ENCODE results near the gene PACS2.
A peak's percentile ranks its signal among the peaks of the same experiment; 100 is the strongest.

PACS2 gene

DNA sequence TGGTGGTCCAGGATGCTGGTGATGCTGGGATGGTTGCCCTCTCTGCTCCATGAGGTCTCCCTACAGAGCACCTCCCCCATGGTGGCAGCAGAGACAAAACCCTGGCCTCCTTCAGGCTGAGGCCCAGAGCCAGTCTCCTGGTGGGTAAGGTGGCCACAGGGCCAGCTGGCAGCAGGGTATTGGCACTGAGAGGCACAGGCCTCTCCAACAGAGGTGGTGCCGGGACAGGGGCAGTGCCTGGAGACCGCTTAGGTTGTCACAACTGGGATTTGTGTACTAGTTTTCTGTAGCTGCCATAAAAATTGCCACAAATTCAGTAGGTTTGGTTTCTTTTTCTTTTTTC lies 99.0 kb downstream of the PACS2 start:
- DNase-seq (ENCODE audit: low read depth), result no peak
- TF ChIP-seq, protein P1, sequence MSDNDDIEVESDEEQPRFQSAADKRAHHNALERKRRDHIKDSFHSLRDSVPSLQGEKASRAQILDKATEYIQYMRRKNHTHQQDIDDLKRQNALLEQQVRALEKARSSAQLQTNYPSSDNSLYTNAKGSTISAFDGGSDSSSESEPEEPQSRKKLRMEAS (IDR thresholded peaks at IDR 0.05; ENCODE audit: low read depth, low read length), result no peak
- TF ChIP-seq, protein P2, sequence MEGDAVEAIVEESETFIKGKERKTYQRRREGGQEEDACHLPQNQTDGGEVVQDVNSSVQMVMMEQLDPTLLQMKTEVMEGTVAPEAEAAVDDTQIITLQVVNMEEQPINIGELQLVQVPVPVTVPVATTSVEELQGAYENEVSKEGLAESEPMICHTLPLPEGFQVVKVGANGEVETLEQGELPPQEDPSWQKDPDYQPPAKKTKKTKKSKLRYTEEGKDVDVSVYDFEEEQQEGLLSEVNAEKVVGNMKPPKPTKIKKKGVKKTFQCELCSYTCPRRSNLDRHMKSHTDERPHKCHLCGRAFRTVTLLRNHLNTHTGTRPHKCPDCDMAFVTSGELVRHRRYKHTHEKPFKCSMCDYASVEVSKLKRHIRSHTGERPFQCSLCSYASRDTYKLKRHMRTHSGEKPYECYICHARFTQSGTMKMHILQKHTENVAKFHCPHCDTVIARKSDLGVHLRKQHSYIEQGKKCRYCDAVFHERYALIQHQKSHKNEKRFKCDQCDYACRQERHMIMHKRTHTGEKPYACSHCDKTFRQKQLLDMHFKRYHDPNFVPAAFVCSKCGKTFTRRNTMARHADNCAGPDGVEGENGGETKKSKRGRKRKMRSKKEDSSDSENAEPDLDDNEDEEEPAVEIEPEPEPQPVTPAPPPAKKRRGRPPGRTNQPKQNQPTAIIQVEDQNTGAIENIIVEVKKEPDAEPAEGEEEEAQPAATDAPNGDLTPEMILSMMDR (IDR thresholded peaks at IDR 0.05; ENCODE audit: low read depth, low read length), result no peak
- TF ChIP-seq POLR2A (IDR thresholded peaks at IDR 0.05; ENCODE audit: extremely low read depth, insufficient read length) (no peak), MYC (IDR thresholded peaks at IDR 0.05; ENCODE audit: low read depth, low read length) (no peak)
- no peak overlapping the region for H3K4me3 ChIP-seq (ENCODE audit: low read depth, low read length)

DNA sequence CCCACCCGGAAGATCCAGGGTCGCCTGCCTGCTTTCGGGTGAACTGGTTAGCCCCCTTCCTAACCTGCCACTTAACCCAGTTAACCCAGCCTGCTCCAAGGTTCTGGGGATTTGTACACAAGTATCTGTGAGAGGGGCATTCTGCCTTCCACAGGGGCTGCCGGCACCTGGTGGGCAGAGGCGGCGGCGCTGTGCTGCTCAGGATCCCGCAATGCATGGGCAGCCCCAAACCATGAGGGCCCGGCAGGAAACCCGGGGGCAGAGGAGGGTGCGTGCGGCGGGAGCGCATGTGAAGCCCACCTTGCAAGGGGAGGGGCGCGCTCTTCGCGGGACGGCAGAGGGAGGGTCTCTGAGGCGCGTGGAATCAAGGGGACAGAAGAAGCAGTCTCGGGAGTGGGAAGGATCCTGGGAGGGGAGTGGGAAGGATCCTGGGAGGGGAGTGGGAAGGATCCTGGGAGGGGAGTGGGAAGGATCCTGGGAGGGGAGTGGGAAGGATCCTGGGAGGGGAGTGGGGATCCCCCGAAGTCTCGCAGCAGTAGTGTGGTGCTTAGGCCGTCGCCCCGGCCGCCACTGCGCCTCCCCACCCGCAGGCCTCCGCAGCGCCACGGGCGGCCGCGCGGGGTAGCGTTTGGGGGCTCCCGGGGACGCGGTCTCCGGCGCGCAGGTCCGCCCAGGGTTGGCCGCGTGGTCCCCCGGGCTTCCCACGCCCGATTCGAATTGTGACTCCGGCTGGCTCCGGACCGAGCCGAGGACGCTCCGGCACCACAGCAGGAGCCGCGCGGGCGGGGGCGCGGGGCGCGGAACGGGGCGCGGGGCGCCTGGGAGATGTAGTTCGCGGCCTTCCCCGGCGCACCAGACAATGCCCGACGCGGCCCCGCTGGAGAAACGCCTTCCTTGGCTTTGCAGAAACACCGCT lies 100.2 kb downstream of the PACS2 start:
- TF ChIP-seq, protein P2 (IDR thresholded peaks at IDR 0.05; ENCODE audit: low read depth, low read length), result peak; percentile 43
- TF ChIP-seq, protein P1 (IDR thresholded peaks at IDR 0.05; ENCODE audit: low read depth, low read length), result peak; percentile 48
- TF ChIP-seq POLR2A (IDR thresholded peaks at IDR 0.05; ENCODE audit: extremely low read depth, insufficient read length) (peak; percentile 42), MYC (IDR thresholded peaks at IDR 0.05; ENCODE audit: low read depth, low read length) (peak; percentile 57; the same call in 1 of the 2 replicates)
- peak overlapping the region; percentile 48 for H3K4me3 ChIP-seq (ENCODE audit: low read depth, low read length)
- peak; percentile 78 for DNase-seq (ENCODE audit: low read depth)

DNA sequence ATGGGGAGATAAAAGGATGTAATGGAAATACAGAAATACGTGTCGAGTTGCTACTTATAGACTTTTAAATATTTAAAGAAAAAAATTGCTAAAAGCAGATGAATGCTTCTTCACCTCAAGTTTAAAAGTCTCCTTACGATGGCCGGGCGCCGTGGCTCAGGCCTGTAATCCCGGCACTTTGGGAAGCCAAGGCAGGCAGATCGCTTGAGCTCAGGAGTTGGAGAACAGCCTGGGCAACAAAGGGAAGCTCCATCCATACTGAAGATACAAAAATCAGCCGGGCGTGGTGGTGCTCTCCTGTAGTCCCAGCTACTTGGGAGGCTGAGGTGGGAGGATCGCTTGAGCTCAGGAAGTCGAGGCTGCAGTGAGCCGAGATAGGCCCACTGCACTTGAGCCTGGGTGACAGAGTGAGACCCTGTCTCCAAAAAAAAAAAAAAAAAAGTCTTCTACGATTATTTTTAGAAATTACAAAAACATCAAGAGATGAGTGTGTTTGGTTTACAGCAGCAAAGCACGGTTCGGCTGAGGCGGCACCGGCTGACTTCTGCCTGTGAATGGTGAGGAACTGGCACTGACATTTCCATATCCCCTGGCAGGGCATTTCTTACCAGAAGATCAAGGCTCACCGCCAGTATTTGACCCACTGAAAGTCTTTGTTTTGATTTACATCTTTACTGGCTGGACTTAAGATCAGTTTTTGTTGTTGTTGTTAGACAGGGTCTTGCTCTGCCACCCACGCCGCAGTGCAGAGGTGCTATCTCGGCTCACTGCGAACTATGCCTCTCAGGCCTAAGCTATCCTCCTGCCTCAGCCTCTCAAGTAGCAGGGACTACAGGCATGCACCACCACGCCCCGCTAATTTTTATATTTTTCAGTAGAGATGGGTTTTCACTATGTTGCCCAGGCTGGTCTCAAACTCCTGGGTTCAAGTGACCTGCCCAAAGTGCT lies 101.2 kb downstream of the PACS2 start:
- no peak for DNase-seq (ENCODE audit: low read depth)
- peak overlapping the region; percentile 48 for H3K4me3 ChIP-seq (ENCODE audit: low read depth, low read length)
- TF ChIP-seq POLR2A (IDR thresholded peaks at IDR 0.05; ENCODE audit: extremely low read depth, insufficient read length) (no peak), MYC (IDR thresholded peaks at IDR 0.05; ENCODE audit: low read depth, low read length) (no peak)
- TF ChIP-seq, protein P2 (IDR thresholded peaks at IDR 0.05; ENCODE audit: low read depth, low read length), result no peak
- TF ChIP-seq, protein P1 (IDR thresholded peaks at IDR 0.05; ENCODE audit: low read depth, low read length), result no peak

DNA sequence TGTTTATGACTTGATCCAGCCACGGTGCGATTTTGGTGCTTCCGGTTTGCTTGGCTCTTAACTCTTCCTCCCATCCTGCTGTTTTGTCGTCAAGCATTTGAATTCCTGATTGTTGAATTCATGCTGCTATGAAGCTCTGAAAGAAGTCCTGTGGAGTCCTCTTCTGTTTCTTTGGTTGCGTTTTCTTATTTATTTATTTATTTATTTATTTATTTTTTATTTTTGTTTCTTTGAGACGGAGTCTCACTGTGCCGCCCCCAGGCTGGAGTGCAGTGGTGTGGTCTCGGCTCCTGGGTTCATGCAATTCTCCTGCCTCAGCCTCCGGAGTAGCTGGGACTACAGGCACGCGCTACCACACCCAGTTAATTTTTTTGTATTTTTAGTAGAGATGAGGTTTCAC lies 102.1 kb downstream of the PACS2 start:
- DNase-seq (ENCODE audit: low read depth), result no peak
- no peak overlapping the region for H3K4me3 ChIP-seq (ENCODE audit: low read depth, low read length)
- TF ChIP-seq MYC (IDR thresholded peaks at IDR 0.05; ENCODE audit: low read depth, low read length), result no peak
- TF ChIP-seq, protein P1 (IDR thresholded peaks at IDR 0.05; ENCODE audit: low read depth, low read length), result no peak
- TF ChIP-seq POLR2A (IDR thresholded peaks at IDR 0.05; ENCODE audit: extremely low read depth, insufficient read length), result no peak
- TF ChIP-seq, protein P2 (IDR thresholded peaks at IDR 0.05; ENCODE audit: low read depth, low read length), result no peak

DNA sequence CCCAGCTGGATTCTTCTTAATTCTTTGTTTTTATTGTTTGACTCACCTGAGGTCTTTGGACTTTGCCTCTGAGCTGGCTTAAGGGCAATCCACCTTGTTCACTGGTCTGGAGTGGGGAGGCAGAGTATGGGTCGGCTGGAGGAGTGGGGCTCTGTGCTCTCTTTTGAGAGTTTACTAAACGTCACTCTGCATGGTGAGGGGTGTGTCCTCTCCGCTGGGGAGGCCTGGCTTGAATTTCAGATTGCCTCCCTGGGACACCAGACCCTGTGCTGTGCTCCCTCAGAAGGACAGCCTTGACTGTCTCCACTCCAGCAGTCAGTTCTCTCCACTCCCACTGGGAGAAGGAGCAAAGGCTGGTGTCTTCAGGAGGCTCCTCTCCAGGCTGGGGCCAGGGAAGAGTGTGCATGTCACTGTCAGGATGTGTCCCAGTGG lies 103.2 kb downstream of the PACS2 start:
- no peak for DNase-seq (ENCODE audit: low read depth)
- TF ChIP-seq POLR2A (IDR thresholded peaks at IDR 0.05; ENCODE audit: extremely low read depth, insufficient read length) (no peak), MYC (IDR thresholded peaks at IDR 0.05; ENCODE audit: low read depth, low read length) (no peak)
- TF ChIP-seq, protein P2 (IDR thresholded peaks at IDR 0.05; ENCODE audit: low read depth, low read length), result no peak
- TF ChIP-seq, protein P1 (IDR thresholded peaks at IDR 0.05; ENCODE audit: low read depth, low read length), result no peak

More for the DNA sequence above, 103.2 kb downstream of the PACS2 start:
- H3K4me3 ChIP-seq (ENCODE audit: low read depth, low read length), result no peak overlapping the region
